Neural crest cell (in vitro differentiated cells): ENCODE measurements around the gene ARHGEF10L. TPM values are rescaled to one million over a fixed set of nuclear protein-coding genes. Genes with fewer than 3 reads are reported as not detected.
"Not testable (repeated sequence)": the region's sequence is repeated elsewhere in the genome, so short reads cannot be mapped to it uniquely, and the experiment has no call there.

Experiments
- DNase-seq: peaks from one replicate; pipeline ENCODE4 v3.0.0; 2021; ENCODE audit warnings: low read depth, mixed read lengths, low spot score
- H3K27ac Mint-ChIP-seq: one replicate; pipeline ENCODE4 v1.8.0; 2021; ENCODE audit warnings: mild to moderate bottlenecking, mixed read lengths; ENCODE audit not compliant: unreplicated experiment
- H3K27me3 Mint-ChIP-seq: 2 replicates; pipeline ENCODE4 v1.8.0; 2021; ENCODE audit warnings: low read depth, mild to moderate bottlenecking, mixed read lengths
- H3K36me3 Mint-ChIP-seq: 2 replicates; pipeline ENCODE4 v1.8.0; 2021; ENCODE audit warnings: low read depth, mild to moderate bottlenecking, mixed read lengths
- H3K4me1 Mint-ChIP-seq: 2 replicates; pipeline ENCODE4 v1.8.0; 2021; ENCODE audit warnings: mixed read lengths
- H3K4me3 Mint-ChIP-seq: one replicate; pipeline ENCODE4 v1.8.0; 2021; ENCODE audit warnings: mild to moderate bottlenecking, mixed read lengths
- H3K9me3 Mint-ChIP-seq: 2 replicates; pipeline ENCODE4 v1.8.0; 2021; ENCODE audit warnings: mixed read lengths
- CTCF ChIP-seq: fragments of 200-600 bp; sonication (generic); conservative IDR thresholded peaks from 2 replicates; pipeline ENCODE4 v1.5.0; 2021; ENCODE audit warnings: antibody characterized with exemption, mild to moderate bottlenecking
- total RNA-seq: library from RNA; stranded (reverse); gene quantifications from 2 replicates; pipeline ENCODE4 v1.2.1, GENCODE V29; 2021

Gene ARHGEF10L
- total RNA-seq, 1 donor from 2014 or later, result 22.2 TPM

GRCh38 chr1:17498214-17498613 lies 41.3 kb upstream of the ARHGEF10L start:
- Mint-ChIP-seq H3K9me3 (no peaks in the 10 kb centered on the region), H3K27me3 (no peaks in the 10 kb centered on the region)

DNA sequence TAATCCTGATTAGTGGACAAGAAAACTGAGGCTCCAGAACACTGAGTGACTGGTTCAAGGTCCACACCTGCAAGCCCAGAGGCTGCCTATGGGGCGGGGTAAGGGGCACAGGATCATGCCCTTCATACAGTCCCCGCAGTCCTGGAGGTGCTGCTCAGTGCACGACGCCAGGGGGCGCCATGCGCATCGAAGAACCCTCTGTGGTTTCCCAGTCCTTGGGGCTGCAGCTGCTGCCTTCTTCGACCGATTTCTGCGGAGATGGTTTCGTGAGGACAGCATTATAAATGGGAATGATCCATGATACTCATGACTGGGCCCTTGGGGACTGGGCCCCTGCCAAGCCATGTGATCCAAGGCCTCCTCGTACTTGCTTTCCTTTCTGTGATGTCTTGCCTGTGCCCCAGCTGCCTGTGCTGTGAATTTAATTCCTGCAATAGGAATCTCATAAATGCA lies 37.1 kb upstream of the ARHGEF10L start:
- no peaks in the 10 kb centered on the region for H3K36me3 Mint-ChIP-seq
- TF ChIP-seq CTCF, result peak; percentile 95
- no peaks in the 10 kb centered on the region for H3K9me3 Mint-ChIP-seq
- no peak overlapping the region for H3K27ac Mint-ChIP-seq
- no peak overlapping the region for H3K4me3 Mint-ChIP-seq
- DNase-seq, result peak; percentile 91
- H3K4me1 Mint-ChIP-seq, result peaks cover 8% of the 10 kb centered on the region
- no peaks in the 10 kb centered on the region for H3K27me3 Mint-ChIP-seq

More at GRCh38 chr1:17498214-17498613, 41.3 kb upstream of the ARHGEF10L start:
- no peak overlapping the region for H3K4me3 Mint-ChIP-seq
- no peak overlapping the region for H3K27ac Mint-ChIP-seq
- H3K36me3 Mint-ChIP-seq, result no peaks in the 10 kb centered on the region
- no peak for DNase-seq
- peaks cover 8% of the 10 kb centered on the region for H3K4me1 Mint-ChIP-seq
- TF ChIP-seq CTCF, result no peak

- no peaks in the 10 kb centered on the region for H3K36me3 Mint-ChIP-seq
Measured at GRCh38 chr1:17503146-17503545, 36.4 kb upstream of the ARHGEF10L start.

GRCh38 chr1:17507200-17507599 lies 32.3 kb upstream of the ARHGEF10L start:
- not testable (repeated sequence) for H3K36me3 Mint-ChIP-seq, H3K9me3 Mint-ChIP-seq, H3K4me1 Mint-ChIP-seq, H3K4me3 Mint-ChIP-seq, H3K27me3 Mint-ChIP-seq, H3K27ac Mint-ChIP-seq, DNase-seq

More at GRCh38 chr1:17503146-17503545, 36.4 kb upstream of the ARHGEF10L start:
- H3K4me1 Mint-ChIP-seq, result peaks cover 8% of the 10 kb centered on the region
- H3K9me3 Mint-ChIP-seq, result no peaks in the 10 kb centered on the region
- H3K27ac Mint-ChIP-seq, result no peak overlapping the region
- no peak for TF ChIP-seq CTCF
- DNase-seq, result no peak
- H3K27me3 Mint-ChIP-seq, result no peaks in the 10 kb centered on the region
- H3K4me3 Mint-ChIP-seq, result no peak overlapping the region

- Mint-ChIP-seq H3K27me3 (no peaks in the 10 kb centered on the region), H3K4me1 (no peaks in the 10 kb centered on the region), H3K27ac (no peak overlapping the region), H3K36me3 (no peaks in the 10 kb centered on the region), H3K9me3 (no peaks in the 10 kb centered on the region), H3K4me3 (no peak overlapping the region)
- no peak for DNase-seq
- peak; percentile 42 for TF ChIP-seq CTCF
Measured at GRCh38 chr1:17507915-17508314, 31.6 kb upstream of the ARHGEF10L start.

DNA sequence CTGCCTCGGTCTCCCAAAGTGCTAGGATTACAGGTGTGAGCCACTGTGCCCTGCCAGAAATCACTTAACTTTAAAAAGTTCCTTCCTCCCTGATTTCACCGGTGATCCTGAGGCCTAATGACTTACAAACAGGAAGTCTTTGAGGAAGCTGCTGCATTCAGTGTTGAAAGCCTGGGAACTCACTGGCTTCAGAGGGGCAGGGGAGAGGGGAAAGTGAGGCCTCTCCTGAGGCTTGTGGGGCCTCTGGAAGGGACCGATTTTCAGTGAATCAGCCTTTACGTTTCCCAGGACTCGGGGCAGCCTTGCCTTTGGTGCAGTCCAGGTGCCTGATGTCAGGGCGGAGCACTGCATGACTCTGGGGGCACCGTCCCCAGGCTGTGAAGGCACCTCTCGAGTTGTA lies 30.1 kb upstream of the ARHGEF10L start:
- H3K27me3 Mint-ChIP-seq, result no peaks in the 10 kb centered on the region
- H3K27ac Mint-ChIP-seq, result no peak overlapping the region
- no peaks in the 10 kb centered on the region for H3K9me3 Mint-ChIP-seq
- no peak for TF ChIP-seq CTCF
- DNase-seq, result no peak
- no peak overlapping the region for H3K4me3 Mint-ChIP-seq
- no peaks in the 10 kb centered on the region for H3K4me1 Mint-ChIP-seq
- no peaks in the 10 kb centered on the region for H3K36me3 Mint-ChIP-seq
